DND-41 (cell line): ENCODE results near the gene SLC8A3.

Experiments used
- ATAC-seq: fragments of 200-7000 bp; cut with Tn5 transposase; 3 replicates; pipeline ENCODE4 v1.9.1; 2021; ENCODE audit warnings: low read depth; ENCODE audit not compliant: insufficient read depth
- DNase-seq: peaks from one replicate; pipeline ENCODE4 v3.0.0-alpha.2; 2020
- H2AFZ ChIP-seq: 2 replicates; pipeline ENCODE4 v1.6.0; 2012; ENCODE audit warnings: low read depth, low read length
- H3K27ac ChIP-seq: 2 replicates; pipeline ENCODE4 v1.5.1; 2012; ENCODE audit warnings: low read length, inconsistent platforms
- H3K27me3 ChIP-seq: fragments of 200-600 bp; sonication (generic); 2 replicates; pipeline ENCODE4 v1.6.0; 2012; ENCODE audit warnings: low read length, mild to moderate bottlenecking, inconsistent platforms; ENCODE audit not compliant: insufficient read depth, poor library complexity
- H3K36me3 ChIP-seq: 2 replicates; pipeline ENCODE4 v1.5.1; 2012; ENCODE audit warnings: low read length, inconsistent platforms; ENCODE audit not compliant: insufficient read depth
- H3K4me1 ChIP-seq: 2 replicates; pipeline ENCODE4 v1.5.1; 2012; ENCODE audit warnings: mild to moderate bottlenecking, low read length; ENCODE audit not compliant: insufficient read depth
- H3K4me2 ChIP-seq: 2 replicates; pipeline ENCODE4 v1.6.0; 2012; ENCODE audit warnings: mild to moderate bottlenecking, moderate library complexity, low read length, inconsistent platforms; ENCODE audit not compliant: insufficient read depth
- H3K4me3 ChIP-seq, 2 experiments: fragments of 200-600 bp in 1 of 2; shearing (Covaris generic) in 1 of 2; 2 replicates each; pipeline ENCODE4 v1.5.1; 2012 to 2016; ENCODE audit warnings: inconsistent platforms in 2 of 2, low read length in 2 of 2, mild to moderate bottlenecking in 2 of 2, low read depth in 1 of 2, moderate library complexity in 1 of 2
- H3K79me2 ChIP-seq: 2 replicates; pipeline ENCODE4 v1.6.0; 2012; ENCODE audit warnings: low read length, inconsistent platforms; ENCODE audit not compliant: insufficient read depth
- H3K9ac ChIP-seq: 2 replicates; pipeline ENCODE4 v1.6.0; 2012; ENCODE audit warnings: low read depth, mild to moderate bottlenecking, inconsistent platforms, low read length, moderate library complexity
- H3K9me3 ChIP-seq: 2 replicates; pipeline ENCODE4 v1.5.1; 2012; ENCODE audit warnings: low read length, moderate library complexity, mild to moderate bottlenecking, inconsistent platforms; ENCODE audit not compliant: insufficient read depth, severe bottlenecking
- H4K20me1 ChIP-seq: 2 replicates; pipeline ENCODE4 v1.6.0; 2012; ENCODE audit warnings: low read length; ENCODE audit not compliant: insufficient read depth
- CTCF ChIP-seq: IDR thresholded peaks from 2 replicates; pipeline ENCODE4 v1.5.1; 2012; ENCODE audit warnings: borderline replicate concordance, low read length, moderate library complexity, mild to moderate bottlenecking; ENCODE audit not compliant: poor library complexity, severe bottlenecking; ENCODE audit errors: extremely low read depth
- EZH2 ChIP-seq: IDR thresholded peaks from 3 replicates; pipeline ENCODE4 v1.6.1; 2012; ENCODE audit warnings: borderline replicate concordance, low read depth, mild to moderate bottlenecking, moderate library complexity, low read length, inconsistent platforms; ENCODE audit not compliant: severe bottlenecking

SLC8A3 gene

GRCh38 chr14:70190156-70190555 is 1.4 kb upstream of the SLC8A3 start:
- Histone ChIP-seq H3K9me3 (no peaks in the 10 kb centered on the region), H4K20me1 (no peaks in the 10 kb centered on the region), H3K27ac (no peak overlapping the region), H2AFZ (no peak overlapping the region), H3K27me3 (no peaks in the 10 kb centered on the region), H3K36me3 (no peaks in the 10 kb centered on the region), H3K4me1 (no peaks in the 10 kb centered on the region), H3K79me2 (no peaks in the 10 kb centered on the region), H3K9ac (no peak overlapping the region), H3K4me3 (no peak overlapping the region), H3K4me2 (no peak overlapping the region)
- no peak for ATAC-seq
- TF ChIP-seq EZH2 (no peak), CTCF (no peak)
- DNase-seq, result no peak

- TF ChIP-seq EZH2 (no peak), CTCF (no peak)
- H3K4me3 ChIP-seq, result no peak overlapping the region
- H3K27me3 ChIP-seq, result no peaks in the 10 kb centered on the region
- H3K9me3 ChIP-seq, result no peaks in the 10 kb centered on the region
- H2AFZ ChIP-seq, result no peak overlapping the region
- H3K36me3 ChIP-seq, result no peaks in the 10 kb centered on the region
- DNase-seq, result no peak
- no peaks in the 10 kb centered on the region for H4K20me1 ChIP-seq
- no peak overlapping the region for H3K27ac ChIP-seq
- H3K9ac ChIP-seq, result no peak overlapping the region
- no peak overlapping the region for H3K4me2 ChIP-seq
- no peak for ATAC-seq
- no peaks in the 10 kb centered on the region for H3K79me2 ChIP-seq
- no peaks in the 10 kb centered on the region for H3K4me1 ChIP-seq
Measured at GRCh38 chr14:70189456-70190077, 816 bp upstream of the SLC8A3 start.

GRCh38 chr14:70188322-70188658 is 461 bp downstream of the SLC8A3 start:
- no peaks in the 10 kb centered on the region for H3K79me2 ChIP-seq
- H3K4me3 ChIP-seq, result no peak overlapping the region
- H3K36me3 ChIP-seq, result no peaks in the 10 kb centered on the region
- ATAC-seq (no peak), DNase-seq (no peak)
- H3K27ac ChIP-seq, result no peak overlapping the region
- no peaks in the 10 kb centered on the region for H3K27me3 ChIP-seq
- no peak overlapping the region for H3K4me2 ChIP-seq
- no peaks in the 10 kb centered on the region for H4K20me1 ChIP-seq
- no peaks in the 10 kb centered on the region for H3K4me1 ChIP-seq
- no peak overlapping the region for H2AFZ ChIP-seq
- no peak overlapping the region for H3K9ac ChIP-seq
- TF ChIP-seq EZH2, result no peak
- no peak for TF ChIP-seq CTCF
- no peaks in the 10 kb centered on the region for H3K9me3 ChIP-seq
